ENCODE results near the gene G6PC3. TPM values are rescaled to one million over a fixed set of nuclear protein-coding genes. Genes with fewer than 3 reads are reported as not detected.
A peak's percentile ranks its signal among the peaks of the same experiment; 100 is the strongest.

Gene G6PC3
- total and polyA plus RNA-seq, 2 donors from 2014 or later = 70.0 to 150 TPM

DNA sequence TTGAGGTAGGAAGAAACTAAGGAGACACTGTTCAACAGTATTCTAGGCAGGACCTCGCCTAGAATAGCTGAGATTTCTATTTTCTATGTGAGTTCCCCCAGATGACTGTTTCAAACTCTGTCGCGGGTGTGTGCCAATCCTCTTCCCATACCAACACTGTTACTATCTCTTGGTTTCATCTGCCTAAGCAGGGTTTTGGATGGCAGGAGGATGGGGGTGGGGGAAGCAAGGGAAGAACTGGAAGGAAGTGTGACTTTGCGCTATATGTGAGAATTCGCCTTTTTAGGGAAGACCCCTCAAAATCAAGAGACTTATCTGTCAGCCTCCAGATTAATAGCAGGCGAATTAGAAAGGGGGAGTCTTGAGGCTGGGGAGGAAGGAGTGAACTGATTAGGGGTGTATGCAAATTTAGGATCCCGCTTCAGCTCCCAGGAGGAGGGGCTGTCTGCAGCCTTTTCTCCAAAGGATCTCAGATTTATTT lies 521 bp upstream of the G6PC3 start:
- Histone ChIP-seq H3K9ac (ENCODE audit: low read length in 3 of 3) (peak overlapping the region in 2 of 3 donors; percentile 28 to 48), H3K36me3 (ENCODE audit: control insufficient read depth in 2 of 3, insufficient read depth in 3 of 3, low read length in 3 of 3) (no peaks in the 10 kb centered on the region), H3K27ac (ENCODE audit: low read depth in 2 of 2, low read length in 2 of 2) (peak overlapping the region in 1 of 2 donors; percentile 77), H3K4me1 (ENCODE audit: control insufficient read depth in 2 of 3, insufficient read depth in 2 of 3, low read depth in 1 of 3, low read length in 3 of 3) (peaks cover 6 to 18% (median 9%) of the 10 kb centered on the region in 3 donors), H3K27me3 (ENCODE audit: control insufficient read depth, insufficient read depth, low read length) (no peaks in the 10 kb centered on the region), H3K4me3 (ENCODE audit: low read length in 3 of 3) (peak overlapping the region; percentile 35 to 71 (median 50)), H3K9me3 (ENCODE audit: control insufficient read depth in 2 of 3, insufficient read depth in 1 of 3, low read length in 3 of 3) (no peaks in the 10 kb centered on the region)
- DNase-seq (peak in 2 of 5 donors; percentile 45 to 55), FAIRE-seq (no peak)
- intact Hi-C loops (cut with DNase I) = no loop called here
- TF ChIP-seq, protein P1, sequence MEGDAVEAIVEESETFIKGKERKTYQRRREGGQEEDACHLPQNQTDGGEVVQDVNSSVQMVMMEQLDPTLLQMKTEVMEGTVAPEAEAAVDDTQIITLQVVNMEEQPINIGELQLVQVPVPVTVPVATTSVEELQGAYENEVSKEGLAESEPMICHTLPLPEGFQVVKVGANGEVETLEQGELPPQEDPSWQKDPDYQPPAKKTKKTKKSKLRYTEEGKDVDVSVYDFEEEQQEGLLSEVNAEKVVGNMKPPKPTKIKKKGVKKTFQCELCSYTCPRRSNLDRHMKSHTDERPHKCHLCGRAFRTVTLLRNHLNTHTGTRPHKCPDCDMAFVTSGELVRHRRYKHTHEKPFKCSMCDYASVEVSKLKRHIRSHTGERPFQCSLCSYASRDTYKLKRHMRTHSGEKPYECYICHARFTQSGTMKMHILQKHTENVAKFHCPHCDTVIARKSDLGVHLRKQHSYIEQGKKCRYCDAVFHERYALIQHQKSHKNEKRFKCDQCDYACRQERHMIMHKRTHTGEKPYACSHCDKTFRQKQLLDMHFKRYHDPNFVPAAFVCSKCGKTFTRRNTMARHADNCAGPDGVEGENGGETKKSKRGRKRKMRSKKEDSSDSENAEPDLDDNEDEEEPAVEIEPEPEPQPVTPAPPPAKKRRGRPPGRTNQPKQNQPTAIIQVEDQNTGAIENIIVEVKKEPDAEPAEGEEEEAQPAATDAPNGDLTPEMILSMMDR (IDR thresholded peaks at IDR 0.05; ENCODE audit: borderline replicate concordance, extremely low read depth, insufficient read depth) = no peak

DNA sequence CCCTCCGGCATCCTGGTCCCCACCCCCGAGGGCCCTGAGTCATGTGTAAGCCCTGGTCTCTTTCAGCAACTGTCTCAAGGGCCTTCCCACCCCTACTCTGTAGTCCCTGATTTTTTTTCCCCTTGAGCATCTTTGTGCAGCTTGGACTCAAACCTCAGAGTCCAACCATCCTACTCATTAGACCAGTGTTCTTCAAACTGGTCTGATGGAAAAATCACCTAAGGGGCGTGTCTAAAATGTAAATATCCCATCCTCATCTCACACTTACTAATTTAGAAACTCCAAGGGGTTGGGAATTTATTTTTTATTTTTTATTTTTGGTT lies 624 bp downstream of the G6PC3 start:
- Histone ChIP-seq H3K27ac (ENCODE audit: low read depth in 2 of 2, low read length in 2 of 2) (peak overlapping the region; percentile 82 to 92), H3K4me1 (ENCODE audit: control insufficient read depth in 2 of 3, insufficient read depth in 2 of 3, low read depth in 1 of 3, low read length in 3 of 3) (peaks cover 2 to 13% (median 9%) of the 10 kb centered on the region in 3 donors), H3K27me3 (ENCODE audit: control insufficient read depth, insufficient read depth, low read length) (no peaks in the 10 kb centered on the region), H3K9ac (ENCODE audit: low read length in 3 of 3) (peak overlapping the region; percentile 75 to 87 (median 86)), H3K4me3 (ENCODE audit: low read length in 3 of 3) (peak overlapping the region; percentile 80 to 93 (median 81)), H3K9me3 (ENCODE audit: control insufficient read depth in 2 of 3, insufficient read depth in 1 of 3, low read length in 3 of 3) (no peaks in the 10 kb centered on the region), H3K36me3 (ENCODE audit: control insufficient read depth in 2 of 3, insufficient read depth in 3 of 3, low read length in 3 of 3) (peaks cover 0 to 8% (median under 1%) of the 10 kb centered on the region in 3 donors)
- FAIRE-seq (no peak), DNase-seq (no peak)
- TF ChIP-seq, protein P1 (IDR thresholded peaks at IDR 0.05; ENCODE audit: borderline replicate concordance, extremely low read depth, insufficient read depth) = no peak
- intact Hi-C loops (cut with DNase I) = no loop called here

DNA sequence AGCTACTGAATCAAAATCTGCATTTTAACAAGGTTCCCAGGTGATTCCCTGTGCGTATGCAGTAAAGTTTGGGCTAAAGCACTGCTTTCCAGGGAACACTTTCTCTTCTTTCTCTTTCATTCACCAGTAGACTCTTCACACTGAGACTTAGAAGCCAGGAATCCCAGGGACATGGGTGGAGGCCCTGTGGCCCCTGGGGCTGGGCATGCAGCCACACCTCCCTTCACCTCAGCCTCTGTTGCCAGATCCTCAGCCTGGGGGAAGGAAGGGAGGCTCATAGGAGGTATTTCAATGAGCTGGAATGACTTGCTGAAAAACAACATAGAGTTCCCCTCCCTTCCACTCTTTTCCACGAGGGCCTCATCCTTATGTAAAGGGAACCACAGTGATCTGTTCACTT lies 1.2 kb downstream of the G6PC3 start:
- Histone ChIP-seq H3K4me1 (ENCODE audit: control insufficient read depth in 2 of 3, insufficient read depth in 2 of 3, low read depth in 1 of 3, low read length in 3 of 3) (peaks cover 2 to 13% (median 9%) of the 10 kb centered on the region in 3 donors), H3K9ac (ENCODE audit: low read length in 3 of 3) (peak overlapping the region; percentile 17 to 86 (median 75)), H3K4me3 (ENCODE audit: low read length in 3 of 3) (peak overlapping the region; percentile 35 to 93 (median 80)), H3K27ac (ENCODE audit: low read depth in 2 of 2, low read length in 2 of 2) (no peak overlapping the region), H3K27me3 (ENCODE audit: control insufficient read depth, insufficient read depth, low read length) (no peaks in the 10 kb centered on the region), H3K9me3 (ENCODE audit: control insufficient read depth in 2 of 3, insufficient read depth in 1 of 3, low read length in 3 of 3) (no peaks in the 10 kb centered on the region), H3K36me3 (ENCODE audit: control insufficient read depth in 2 of 3, insufficient read depth in 3 of 3, low read length in 3 of 3) (peaks cover 0 to 14% (median 3%) of the 10 kb centered on the region in 3 donors)
- intact Hi-C loops (cut with DNase I) = no loop called here
- FAIRE-seq (no peak), DNase-seq (peak in 1 of 5 donors; percentile 40)
- TF ChIP-seq, protein P1 (IDR thresholded peaks at IDR 0.05; ENCODE audit: borderline replicate concordance, extremely low read depth, insufficient read depth) = no peak
